CD4-positive, alpha-beta T cell treated with Interleukin-4 for 1 hour (primary cell): Measurements from ENCODE around the gene MAP3K13.
"Not testable (repeated sequence)": the region's sequence is repeated elsewhere in the genome, so short reads cannot be mapped to it uniquely, and the experiment has no call there.

Experiments used
- DNase-seq, 2 donors: peaks; one replicate each; pipeline ENCODE4 v3.0.0-alpha.2; 2020 to 2022

Gene MAP3K13

GRCh38 chr3:185400866-185401265 is 37.9 kb downstream of the MAP3K13 start:
- no peak for DNase-seq

GRCh38 chr3:185401319-185401955 is 38.5 kb downstream of the MAP3K13 start:
- DNase-seq: no peak

DNA sequence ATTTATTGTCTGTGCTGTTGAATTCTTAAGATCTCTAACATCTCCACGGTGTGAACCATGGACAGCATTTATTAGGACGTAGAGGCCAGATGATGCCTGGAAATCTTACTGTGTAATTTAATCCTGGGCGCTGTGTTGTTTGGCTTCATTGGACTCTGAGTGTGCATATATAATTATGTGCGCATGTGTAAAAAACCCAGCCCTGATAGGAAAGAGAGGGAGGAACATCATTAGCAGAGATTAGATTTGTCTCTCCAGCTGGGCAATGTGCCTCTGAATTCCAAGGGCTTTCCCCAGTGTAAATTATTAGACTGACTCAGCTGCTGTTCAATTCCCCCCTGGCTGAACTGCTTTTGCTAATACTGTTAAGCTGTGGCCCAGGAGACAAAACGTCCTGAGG is 39.6 kb downstream of the MAP3K13 start:
- no peak for DNase-seq

- DNase-seq: no peak
These were observed 40.1 kb downstream of the MAP3K13 start for GRCh38 chr3:185403002-185403401.

GRCh38 chr3:185405243-185405642 is 42.3 kb downstream of the MAP3K13 start:
- DNase-seq: no peak

DNA sequence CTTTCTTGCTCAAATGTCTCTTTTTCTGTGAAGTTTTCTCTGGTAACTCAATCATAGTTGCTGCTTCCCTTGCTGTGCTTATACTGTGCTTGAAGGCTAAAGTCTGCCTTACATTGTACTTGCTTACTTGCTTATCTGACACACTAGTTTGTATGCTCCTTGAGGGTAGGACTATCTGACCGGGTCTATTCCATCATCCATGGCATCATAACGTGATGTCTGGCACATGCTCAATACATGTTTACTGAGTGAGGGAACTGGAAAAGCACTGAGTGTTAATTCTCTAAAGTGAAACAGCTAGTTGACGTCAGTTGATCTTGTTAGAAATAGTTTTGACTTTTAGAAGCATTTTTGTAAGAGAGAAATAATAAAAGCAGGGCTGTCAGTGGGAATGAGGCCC is 42.7 kb downstream of the MAP3K13 start:
- no peak for DNase-seq

GRCh38 chr3:185406121-185406620 is 43.2 kb downstream of the MAP3K13 start:
- DNase-seq: no peak

DNA sequence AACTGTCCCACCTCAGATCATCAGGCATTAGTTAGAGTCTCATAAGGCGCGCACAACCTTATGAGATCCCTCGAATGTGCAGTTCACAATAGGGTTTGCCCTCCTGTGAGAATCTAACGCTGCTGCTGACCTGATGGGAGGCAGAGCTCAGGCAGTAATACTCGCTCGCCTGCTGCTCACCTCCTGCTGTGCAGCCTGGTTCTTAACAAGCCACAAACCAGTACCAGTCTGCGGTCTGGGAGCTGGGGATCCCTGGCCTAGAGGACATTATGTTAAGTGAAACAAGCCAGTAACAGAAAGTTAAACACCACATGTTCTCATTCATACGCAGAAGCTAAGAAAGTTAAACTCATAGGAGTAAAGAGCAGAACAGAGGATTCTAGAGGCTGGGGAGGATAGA is 47.0 kb downstream of the MAP3K13 start:
- no peak for DNase-seq

DNA sequence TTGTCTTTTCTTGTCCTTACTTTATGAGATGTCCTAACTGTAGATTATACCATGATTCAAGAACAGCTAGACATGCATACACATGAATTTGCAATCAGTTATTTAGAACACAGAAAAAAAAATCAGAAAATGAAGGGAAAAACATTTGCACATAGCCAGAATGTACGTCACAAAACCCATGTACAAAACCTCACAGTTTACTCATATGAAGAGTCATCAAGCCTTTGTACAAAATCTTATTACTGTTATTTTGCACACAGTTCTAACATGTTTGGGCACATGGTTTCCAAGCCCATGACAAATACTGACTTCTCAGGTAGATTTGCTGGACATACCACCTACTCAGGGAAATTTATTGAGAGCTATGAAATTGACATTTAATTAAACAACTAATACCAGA is 48.2 kb downstream of the MAP3K13 start:
- DNase-seq: no peak

GRCh38 chr3:185416513-185416912 is 53.6 kb downstream of the MAP3K13 start:
- DNase-seq: no peak

GRCh38 chr3:185418561-185418977 is 55.6 kb downstream of the MAP3K13 start:
- not testable (repeated sequence) for DNase-seq

DNA sequence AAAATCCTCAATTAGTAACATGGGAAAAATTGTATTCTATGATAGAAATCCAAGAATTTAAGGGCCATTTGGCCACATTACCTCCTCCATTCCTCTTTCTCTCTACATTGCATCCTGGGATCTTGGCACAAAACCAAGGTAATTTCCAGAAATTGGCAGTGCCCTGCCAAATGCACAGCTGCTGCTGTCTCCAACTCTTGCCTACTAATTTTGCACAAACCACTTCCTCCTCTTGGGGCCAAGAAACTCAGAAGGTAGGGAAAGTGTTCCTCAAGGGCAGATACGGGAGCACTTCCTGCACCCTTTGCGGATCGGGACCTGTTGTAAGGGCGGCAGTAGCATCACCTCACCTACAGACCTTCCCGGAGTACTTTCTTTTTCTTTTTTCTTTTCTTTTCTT is 57.8 kb downstream of the MAP3K13 start:
- DNase-seq: no peak

GRCh38 chr3:185421577-185422232 is 58.8 kb downstream of the MAP3K13 start:
- DNase-seq: no peak

- no peak for DNase-seq
These were observed 59.7 kb downstream of the MAP3K13 start for GRCh38 chr3:185422677-185423076.

- no peak for DNase-seq
These were observed 60.2 kb downstream of the MAP3K13 start for GRCh38 chr3:185423178-185423577.

- DNase-seq: no peak
These were observed 61.5 kb downstream of the MAP3K13 start for GRCh38 chr3:185424435-185424834.

GRCh38 chr3:185430375-185430774 is 67.4 kb downstream of the MAP3K13 start:
- no peak for DNase-seq

GRCh38 chr3:185439745-185440466 is 77.0 kb downstream of the MAP3K13 start:
- DNase-seq: no peak

- DNase-seq: no peak
These were observed 79.1 kb downstream of the MAP3K13 start for GRCh38 chr3:185442031-185442430.

DNA sequence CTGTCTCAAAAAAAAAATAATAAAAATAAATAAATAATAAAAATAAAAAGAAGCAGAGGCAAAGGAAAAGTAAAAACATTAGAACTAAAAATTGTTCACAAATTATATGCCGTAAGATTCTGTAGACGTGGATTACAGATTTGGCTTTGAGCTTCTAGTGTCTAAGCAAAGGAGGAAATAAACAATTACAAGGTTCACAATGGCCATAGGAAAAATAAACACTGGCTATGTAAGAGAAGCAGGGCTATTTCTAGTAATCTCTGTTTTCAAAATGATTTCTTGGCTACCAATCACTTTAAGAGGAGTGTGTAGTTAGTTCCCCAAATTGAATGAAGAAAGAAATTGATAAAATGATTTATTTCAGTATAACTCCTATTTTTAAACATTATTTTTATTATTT is 81.4 kb downstream of the MAP3K13 start:
- no peak for DNase-seq

DNA sequence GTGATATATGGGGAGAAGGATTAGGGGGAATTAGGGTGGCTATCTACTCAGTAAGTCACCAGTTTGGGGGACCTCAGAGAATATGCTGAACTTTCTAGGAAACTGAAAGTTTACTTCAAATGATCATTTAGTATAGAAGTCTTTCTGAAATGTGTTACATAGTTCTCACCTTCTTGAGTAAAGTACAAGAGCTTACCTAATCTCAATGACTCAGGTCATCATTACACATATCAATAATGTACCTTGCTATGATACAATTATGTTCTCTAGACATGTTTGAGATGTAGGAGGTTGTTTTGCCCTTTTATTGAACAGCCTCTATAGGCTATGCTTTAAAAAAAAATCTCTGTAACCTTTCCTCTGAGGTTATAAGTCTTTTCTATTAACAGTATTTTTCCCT is 85.2 kb downstream of the MAP3K13 start:
- no peak for DNase-seq

DNA sequence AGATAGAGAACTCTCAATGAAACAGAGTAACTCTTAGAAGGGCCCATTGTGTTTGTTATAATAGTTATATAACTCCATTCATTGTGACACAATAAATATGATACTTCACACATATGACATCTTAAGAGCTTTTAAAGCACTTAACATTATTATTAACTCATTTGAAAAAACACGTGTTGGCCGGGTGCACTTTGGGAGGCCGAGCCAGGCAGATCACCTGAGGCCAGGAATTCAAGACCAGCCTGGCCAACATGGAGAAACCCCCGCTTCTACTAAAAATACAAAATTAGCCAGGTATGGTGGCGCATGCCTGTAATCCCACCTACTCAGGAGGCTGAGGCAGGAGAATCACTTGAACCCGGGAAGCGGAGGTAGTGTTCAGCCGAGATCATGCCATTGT is 88.5 kb downstream of the MAP3K13 start:
- not testable (repeated sequence) for DNase-seq

DNA sequence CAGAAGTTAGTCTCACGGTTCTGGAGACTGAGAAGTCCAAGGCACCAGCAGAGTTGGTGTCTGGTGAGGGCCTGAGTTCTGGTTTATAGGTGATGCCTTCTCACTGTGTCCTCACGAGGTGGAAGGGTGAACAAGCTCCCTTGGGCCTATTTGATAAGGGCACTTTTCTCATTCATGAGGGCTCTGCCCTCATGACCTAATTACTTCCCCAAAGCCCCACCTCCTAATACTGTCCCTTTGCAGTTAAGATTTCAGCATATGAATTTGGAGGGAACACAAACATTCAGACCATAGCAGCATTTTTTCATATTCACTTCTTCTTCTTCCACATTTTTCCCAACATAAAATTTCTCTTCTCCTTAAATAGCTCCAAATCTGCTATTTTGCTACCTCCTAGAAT is 94.4 kb downstream of the MAP3K13 start:
- DNase-seq: no peak

GRCh38 chr3:185460309-185460708 is 97.4 kb downstream of the MAP3K13 start:
- no peak for DNase-seq
